GM23338 (cell line): ENCODE data around the gene ZNF189. TPM values are rescaled to one million over a fixed set of nuclear protein-coding genes. Genes with fewer than 3 reads are reported as not detected.

Experiments used
- ATAC-seq: fragments of 200-7000 bp; cut with Tn5 transposase; 3 replicates; pipeline ENCODE4 v1.9.1; 2020
- DNase-seq: peaks from one replicate; pipeline ENCODE4 v3.0.0-alpha.2; 2015; ENCODE audit warnings: low spot score
- H2AFZ ChIP-seq: fragments of 200-600 bp; sonication (generic); 2 replicates; pipeline ENCODE4 v1.8.0; 2016; ENCODE audit warnings: antibody characterized with exemption, mild to moderate bottlenecking, moderate library complexity
- H3F3A ChIP-seq: fragments of 200-600 bp; sonication (generic); replicated peaks from 2 replicates; pipeline ENCODE4 v1.8.0; 2017; ENCODE audit warnings: antibody characterized with exemption, mixed run types, low read depth
- H3K27ac ChIP-seq: fragments of 200-600 bp; sonication (generic); 2 replicates; pipeline ENCODE4 v1.6.1; 2016; ENCODE audit warnings: low read depth
- H3K27me3 ChIP-seq: fragments of 200-600 bp; sonication (generic); 2 replicates; pipeline ENCODE4 v1.8.0; 2016; ENCODE audit warnings: mild to moderate bottlenecking, mixed run types, moderate library complexity; ENCODE audit not compliant: insufficient read depth
- H3K36me3 ChIP-seq: fragments of 200-600 bp; sonication (generic); 2 replicates; pipeline ENCODE4 v1.8.0; 2016; ENCODE audit warnings: mild to moderate bottlenecking; ENCODE audit not compliant: insufficient read depth
- H3K4me1 ChIP-seq: fragments of 200-600 bp; sonication (generic); 2 replicates; pipeline ENCODE4 v1.8.0; 2016; ENCODE audit warnings: mild to moderate bottlenecking, moderate library complexity; ENCODE audit not compliant: insufficient read depth
- H3K4me2 ChIP-seq: fragments of 200-600 bp; sonication (generic); 2 replicates; pipeline ENCODE4 v1.7.1; 2017; ENCODE audit warnings: mixed run types
- H3K4me3 ChIP-seq: fragments of 200-600 bp; sonication (generic); 2 replicates; pipeline ENCODE4 v1.6.1; 2016; ENCODE audit warnings: mixed run types
- H3K79me2 ChIP-seq: fragments of 200-600 bp; sonication (generic); replicated peaks from 2 replicates; pipeline ENCODE4 v1.8.0; 2017; ENCODE audit warnings: mild to moderate bottlenecking; ENCODE audit not compliant: insufficient read depth
- H3K9me2 ChIP-seq: fragments of 200-600 bp; sonication (generic); 2 replicates; pipeline ENCODE4 v1.8.0; 2017; ENCODE audit not compliant: insufficient read depth
- H4K20me1 ChIP-seq: fragments of 200-600 bp; sonication (generic); replicated peaks from 2 replicates; pipeline ENCODE4 v1.8.0; 2017; ENCODE audit warnings: mild to moderate bottlenecking; ENCODE audit not compliant: insufficient read depth
- H3K27ac Mint-ChIP-seq: 2 replicates; pipeline ENCODE4 v1.8.0; 2020; ENCODE audit warnings: inconsistent platforms, mild to moderate bottlenecking, moderate library complexity, mixed read lengths
- H3K27me3 Mint-ChIP-seq: 3 replicates; pipeline ENCODE4 v1.8.0; 2022; ENCODE audit warnings: low read depth, mild to moderate bottlenecking, moderate library complexity, mixed read lengths, inconsistent platforms; ENCODE audit not compliant: insufficient read depth, poor library complexity
- H3K36me3 Mint-ChIP-seq: 3 replicates; pipeline ENCODE4 v1.8.0; 2021; ENCODE audit warnings: low read depth, mild to moderate bottlenecking, inconsistent platforms, moderate library complexity, mixed read lengths
- H3K4me1 Mint-ChIP-seq: 3 replicates; pipeline ENCODE4 v1.8.0; 2020; ENCODE audit warnings: mild to moderate bottlenecking, inconsistent platforms, mixed read lengths
- H3K4me3 Mint-ChIP-seq: 3 replicates; pipeline ENCODE4 v1.8.0; 2021; ENCODE audit warnings: moderate library complexity, mild to moderate bottlenecking, inconsistent platforms, mixed read lengths
- H3K9me3 Mint-ChIP-seq: 3 replicates; pipeline ENCODE4 v1.8.0; 2020; ENCODE audit warnings: moderate library complexity, mild to moderate bottlenecking, inconsistent platforms, mixed read lengths
- CREB1 ChIP-seq: fragments of 250-450 bp; sonication (Bioruptor Pico); IDR thresholded peaks from 2 replicates; pipeline ENCODE4 v1.5.0; 2020; ENCODE audit warnings: low read depth, mild to moderate bottlenecking, moderate library complexity
- EZH2 ChIP-seq: fragments of 200-600 bp; sonication (generic); IDR thresholded peaks from one replicate; pipeline ENCODE4 v1.8.0; 2017; ENCODE audit warnings: antibody characterized with exemption, mild to moderate bottlenecking, low read depth; ENCODE audit not compliant: unreplicated experiment
- EZH2phosphoT487 ChIP-seq: fragments of 200-600 bp; sonication (generic); IDR thresholded peaks from one replicate; pipeline ENCODE4 v1.8.1; 2018; ENCODE audit warnings: antibody characterized with exemption; ENCODE audit not compliant: unreplicated experiment
- JUNB ChIP-seq: IDR thresholded peaks from one replicate; pipeline ENCODE4 v1.6.1; 2016; ENCODE audit warnings: antibody characterized with exemption; ENCODE audit not compliant: unreplicated experiment
- NANOG ChIP-seq: IDR thresholded peaks from 2 replicates; pipeline ENCODE4 v1.6.1; 2016; ENCODE audit warnings: antibody characterized with exemption, borderline replicate concordance
- POLR2AphosphoS5 ChIP-seq: IDR thresholded peaks from 2 replicates; pipeline ENCODE4 v1.6.1; 2016; ENCODE audit warnings: antibody characterized with exemption, low read depth
- STAT1 ChIP-seq: IDR thresholded peaks from one replicate; pipeline ENCODE4 v1.6.1; 2016; ENCODE audit warnings: antibody characterized with exemption; ENCODE audit not compliant: unreplicated experiment
- ZNF331 ChIP-seq: fragments of 250-450 bp; sonication (Bioruptor Pico); IDR thresholded peaks from 2 replicates; pipeline ENCODE4 v1.5.0; 2020; ENCODE audit warnings: low read depth, mild to moderate bottlenecking, moderate library complexity
- polyA plus RNA-seq: library from polyadenylated mRNA; unstranded; fragments of >200 nt; fragmentation: Nextera tagmentation; extraction: Ambion mirVana; gene quantifications from 2 replicates; pipeline ENCODE4 v1.2.1, GENCODE V29; 2016
- total RNA-seq: library from RNA; depleted of rRNA; stranded (reverse); fragments of >200 nt; shearing (Covaris generic); gene quantifications from 2 replicates; pipeline ENCODE4 v1.2.3, GENCODE V29; 2014
- TF ChIP-seq, protein P1 (sequence below): fragments of 250-450 bp; sonication (Bioruptor Pico); IDR thresholded peaks from 2 replicates; pipeline ENCODE4 v1.5.0; 2020; ENCODE audit warnings: mild to moderate bottlenecking, moderate library complexity

ZNF189 gene
- total and polyA plus RNA-seq, 2 experiments from 2014 or later = 5.8 to 10.6 TPM

DNA sequence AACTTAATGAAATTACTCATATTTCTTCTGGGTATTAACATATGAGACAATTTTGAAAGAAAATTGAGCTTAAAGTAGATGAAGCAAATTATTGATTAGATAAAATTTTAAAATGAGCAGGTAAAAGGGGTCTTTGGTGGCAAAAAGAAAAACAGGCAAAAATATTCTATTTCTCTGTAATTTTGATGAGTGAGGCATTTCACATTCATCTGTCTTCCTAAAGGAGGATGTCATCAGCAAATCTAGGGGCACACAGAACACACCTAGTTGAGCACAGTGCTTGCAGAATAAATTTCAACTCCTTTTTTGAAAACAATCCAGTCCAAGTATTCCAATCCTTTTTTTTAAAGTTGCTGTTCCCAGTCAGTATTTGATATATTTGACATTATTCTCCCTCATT lies 16.2 kb downstream of the ZNF189 start (continued):
- TF ChIP-seq, protein P1, sequence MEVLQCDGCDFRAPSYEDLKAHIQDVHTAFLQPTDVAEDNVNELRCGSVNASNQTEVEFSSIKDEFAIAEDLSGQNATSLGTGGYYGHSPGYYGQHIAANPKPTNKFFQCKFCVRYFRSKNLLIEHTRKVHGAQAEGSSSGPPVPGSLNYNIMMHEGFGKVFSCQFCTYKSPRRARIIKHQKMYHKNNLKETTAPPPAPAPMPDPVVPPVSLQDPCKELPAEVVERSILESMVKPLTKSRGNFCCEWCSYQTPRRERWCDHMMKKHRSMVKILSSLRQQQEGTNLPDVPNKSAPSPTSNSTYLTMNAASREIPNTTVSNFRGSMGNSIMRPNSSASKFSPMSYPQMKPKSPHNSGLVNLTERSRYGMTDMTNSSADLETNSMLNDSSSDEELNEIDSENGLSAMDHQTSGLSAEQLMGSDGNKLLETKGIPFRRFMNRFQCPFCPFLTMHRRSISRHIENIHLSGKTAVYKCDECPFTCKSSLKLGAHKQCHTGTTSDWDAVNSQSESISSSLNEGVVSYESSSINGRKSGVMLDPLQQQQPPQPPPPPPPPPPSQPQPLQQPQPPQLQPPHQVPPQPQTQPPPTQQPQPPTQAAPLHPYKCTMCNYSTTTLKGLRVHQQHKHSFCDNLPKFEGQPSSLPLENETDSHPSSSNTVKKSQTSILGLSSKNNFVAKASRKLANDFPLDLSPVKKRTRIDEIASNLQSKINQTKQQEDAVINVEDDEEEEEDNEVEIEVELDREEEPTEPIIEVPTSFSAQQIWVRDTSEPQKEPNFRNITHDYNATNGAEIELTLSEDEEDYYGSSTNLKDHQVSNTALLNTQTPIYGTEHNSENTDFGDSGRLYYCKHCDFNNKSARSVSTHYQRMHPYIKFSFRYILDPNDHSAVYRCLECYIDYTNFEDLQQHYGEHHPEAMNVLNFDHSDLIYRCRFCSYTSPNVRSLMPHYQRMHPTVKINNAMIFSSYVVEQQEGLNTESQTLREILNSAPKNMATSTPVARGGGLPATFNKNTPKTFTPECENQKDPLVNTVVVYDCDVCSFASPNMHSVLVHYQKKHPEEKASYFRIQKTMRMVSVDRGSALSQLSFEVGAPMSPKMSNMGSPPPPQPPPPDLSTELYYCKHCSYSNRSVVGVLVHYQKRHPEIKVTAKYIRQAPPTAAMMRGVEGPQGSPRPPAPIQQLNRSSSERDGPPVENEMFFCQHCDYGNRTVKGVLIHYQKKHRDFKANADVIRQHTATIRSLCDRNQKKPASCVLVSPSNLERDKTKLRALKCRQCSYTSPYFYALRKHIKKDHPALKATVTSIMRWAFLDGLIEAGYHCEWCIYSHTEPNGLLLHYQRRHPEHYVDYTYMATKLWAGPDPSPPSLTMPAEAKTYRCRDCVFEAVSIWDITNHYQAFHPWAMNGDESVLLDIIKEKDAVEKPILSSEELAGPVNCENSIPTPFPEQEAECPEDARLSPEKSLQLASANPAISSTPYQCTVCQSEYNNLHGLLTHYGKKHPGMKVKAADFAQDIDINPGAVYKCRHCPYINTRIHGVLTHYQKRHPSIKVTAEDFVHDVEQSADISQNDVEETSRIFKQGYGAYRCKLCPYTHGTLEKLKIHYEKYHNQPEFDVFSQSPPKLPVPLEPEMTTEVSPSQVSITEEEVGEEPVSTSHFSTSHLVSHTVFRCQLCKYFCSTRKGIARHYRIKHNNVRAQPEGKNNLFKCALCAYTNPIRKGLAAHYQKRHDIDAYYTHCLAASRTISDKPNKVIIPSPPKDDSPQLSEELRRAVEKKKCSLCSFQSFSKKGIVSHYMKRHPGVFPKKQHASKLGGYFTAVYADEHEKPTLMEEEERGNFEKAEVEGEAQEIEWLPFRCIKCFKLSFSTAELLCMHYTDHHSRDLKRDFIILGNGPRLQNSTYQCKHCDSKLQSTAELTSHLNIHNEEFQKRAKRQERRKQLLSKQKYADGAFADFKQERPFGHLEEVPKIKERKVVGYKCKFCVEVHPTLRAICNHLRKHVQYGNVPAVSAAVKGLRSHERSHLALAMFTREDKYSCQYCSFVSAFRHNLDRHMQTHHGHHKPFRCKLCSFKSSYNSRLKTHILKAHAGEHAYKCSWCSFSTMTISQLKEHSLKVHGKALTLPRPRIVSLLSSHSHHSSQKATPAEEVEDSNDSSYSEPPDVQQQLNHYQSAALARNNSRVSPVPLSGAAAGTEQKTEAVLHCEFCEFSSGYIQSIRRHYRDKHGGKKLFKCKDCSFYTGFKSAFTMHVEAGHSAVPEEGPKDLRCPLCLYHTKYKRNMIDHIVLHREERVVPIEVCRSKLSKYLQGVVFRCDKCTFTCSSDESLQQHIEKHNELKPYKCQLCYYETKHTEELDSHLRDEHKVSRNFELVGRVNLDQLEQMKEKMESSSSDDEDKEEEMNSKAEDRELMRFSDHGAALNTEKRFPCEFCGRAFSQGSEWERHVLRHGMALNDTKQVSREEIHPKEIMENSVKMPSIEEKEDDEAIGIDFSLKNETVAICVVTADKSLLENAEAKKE (CRISPR knock-in tag) = no peak
- no peak for TF ChIP-seq EZH2
- no peak for TF ChIP-seq EZH2phosphoT487
- no peak for TF ChIP-seq JUNB
- TF ChIP-seq POLR2AphosphoS5 = no peak
- TF ChIP-seq STAT1 = no peak
- TF ChIP-seq CREB1 (CRISPR knock-in tag) = no peak

DNA sequence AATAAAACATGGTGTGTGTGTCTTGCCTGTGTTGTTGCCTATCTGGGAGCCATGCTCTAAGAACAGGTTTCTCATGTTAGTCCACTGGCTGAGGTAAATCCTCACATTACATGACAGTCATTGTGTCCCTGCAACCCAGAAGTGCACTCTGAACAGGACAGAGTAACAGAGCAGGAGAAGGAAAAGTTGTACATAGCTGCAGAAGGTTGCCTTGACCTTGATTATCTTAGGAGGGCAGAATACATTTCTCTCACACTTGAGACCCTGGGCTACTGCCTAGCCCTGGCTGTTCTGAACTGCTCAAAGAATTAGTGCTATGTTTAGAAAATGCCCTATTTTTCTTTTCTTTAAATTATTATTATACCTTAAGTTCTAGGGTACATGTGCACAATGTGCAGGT lies 16.9 kb downstream of the ZNF189 start:
- Mint-ChIP-seq H3K27ac (no peak overlapping the region), H3K9me3 (peaks cover 29% of the 10 kb centered on the region), H3K4me3 (no peak overlapping the region), H3K27me3 (no peaks in the 10 kb centered on the region), H3K4me1 (no peaks in the 10 kb centered on the region), H3K36me3 (peaks cover 19% of the 10 kb centered on the region)
- Histone ChIP-seq H2AFZ (no peak overlapping the region), H4K20me1 (no peaks in the 10 kb centered on the region), H3K27ac (no peak overlapping the region), H3K4me3 (no peak overlapping the region), H3F3A (no peaks in the 10 kb centered on the region), H3K79me2 (no peaks in the 10 kb centered on the region), H3K9me2 (no peaks in the 10 kb centered on the region), H3K4me2 (no peak overlapping the region), H3K4me1 (no peaks in the 10 kb centered on the region), H3K27me3 (no peaks in the 10 kb centered on the region), H3K36me3 (no peaks in the 10 kb centered on the region)
- DNase-seq (no peak), ATAC-seq (no peak)
- no peak for TF ChIP-seq ZNF331 (CRISPR knock-in tag)
- TF ChIP-seq NANOG = no peak
- no peak for TF ChIP-seq JUNB
- no peak for TF ChIP-seq STAT1
- no peak for TF ChIP-seq EZH2phosphoT487
